ENCODE results near the gene HTD2. TPM values are rescaled to one million over a fixed set of nuclear protein-coding genes. Genes with fewer than 3 reads are reported as not detected.

The HTD2 gene
- total RNA-seq, 2 experiments from 2014 or later, result 10.1 to 13.0 TPM

DNA sequence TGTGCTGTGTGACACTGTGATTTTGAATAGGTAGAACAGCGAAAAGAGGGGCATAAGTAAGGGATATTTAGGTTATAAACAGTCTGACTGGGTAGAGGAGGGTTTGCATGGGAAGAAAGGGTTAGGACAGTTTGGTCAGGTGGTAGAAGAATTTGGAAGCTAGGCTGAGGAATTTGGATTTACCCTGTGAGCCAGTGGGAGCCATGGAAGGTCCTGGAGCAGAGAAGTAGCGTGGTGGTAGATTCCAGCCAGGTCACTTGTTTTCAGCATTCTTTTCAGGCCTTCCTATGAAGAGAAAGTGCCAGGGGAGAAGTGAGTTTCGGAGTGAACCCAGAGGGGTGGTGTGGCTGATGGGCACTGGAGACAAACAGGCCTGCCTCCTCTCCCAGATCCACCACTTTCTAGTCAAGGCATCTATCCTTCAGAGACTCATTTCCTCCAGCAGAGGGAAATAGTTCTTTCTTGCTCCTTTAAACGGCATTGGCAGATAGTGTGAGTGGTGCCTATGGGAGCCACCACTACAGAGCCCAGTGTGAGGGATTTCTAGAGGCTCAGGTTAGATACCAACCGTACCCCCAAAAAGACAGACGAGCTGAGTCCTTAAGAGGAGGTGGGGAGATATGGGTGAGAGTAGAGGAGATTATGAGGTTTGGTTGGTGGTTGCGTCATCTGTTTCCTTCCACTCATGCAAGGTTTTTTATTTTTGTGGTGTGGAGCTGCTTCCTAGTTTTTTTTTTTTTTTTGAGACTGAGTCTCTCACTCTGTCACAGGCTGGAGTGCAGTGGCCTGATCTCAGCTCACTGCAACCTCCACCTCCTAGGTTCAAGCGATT, 47.6 kb downstream of the HTD2 start:
- DNase-seq, result peak; percentile 22
- Mint-ChIP-seq H3K36me3 (peaks cover 6% of the 10 kb centered on the region), H3K27ac (peak overlapping the region; percentile 88), H3K9me3 (no peaks in the 10 kb centered on the region), H3K4me3 (peak overlapping the region; percentile 62), H3K27me3 (no peaks in the 10 kb centered on the region), H3K4me1 (peaks cover 54% of the 10 kb centered on the region)

DNA sequence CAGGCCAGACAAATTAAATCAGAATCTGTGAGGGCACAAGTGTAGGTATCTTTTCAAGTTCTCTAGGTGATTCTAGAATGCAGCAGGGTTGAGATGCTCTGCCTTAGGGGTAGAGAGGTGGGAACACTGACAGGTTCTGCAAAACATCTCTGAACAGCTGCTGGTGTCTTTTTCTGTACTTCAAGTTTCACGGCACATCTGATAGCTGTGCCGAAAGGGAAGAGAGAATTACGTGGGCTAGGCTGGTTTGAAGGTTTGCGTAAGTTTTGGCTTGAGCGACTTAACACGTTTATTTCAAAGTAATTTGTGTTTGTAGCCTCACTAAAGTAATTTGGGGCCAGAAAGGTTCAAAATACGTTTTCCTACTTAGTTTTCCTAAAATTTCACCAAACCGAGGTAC, 48.9 kb downstream of the HTD2 start:
- peaks cover 46% of the 10 kb centered on the region for H3K4me1 Mint-ChIP-seq
- no peaks in the 10 kb centered on the region for H3K27me3 Mint-ChIP-seq
- no peaks in the 10 kb centered on the region for H3K9me3 Mint-ChIP-seq
- no peak overlapping the region for H3K4me3 Mint-ChIP-seq
- H3K27ac Mint-ChIP-seq, result peak overlapping the region; percentile 22
- peaks cover 3% of the 10 kb centered on the region for H3K36me3 Mint-ChIP-seq
- no peak for DNase-seq

DNA sequence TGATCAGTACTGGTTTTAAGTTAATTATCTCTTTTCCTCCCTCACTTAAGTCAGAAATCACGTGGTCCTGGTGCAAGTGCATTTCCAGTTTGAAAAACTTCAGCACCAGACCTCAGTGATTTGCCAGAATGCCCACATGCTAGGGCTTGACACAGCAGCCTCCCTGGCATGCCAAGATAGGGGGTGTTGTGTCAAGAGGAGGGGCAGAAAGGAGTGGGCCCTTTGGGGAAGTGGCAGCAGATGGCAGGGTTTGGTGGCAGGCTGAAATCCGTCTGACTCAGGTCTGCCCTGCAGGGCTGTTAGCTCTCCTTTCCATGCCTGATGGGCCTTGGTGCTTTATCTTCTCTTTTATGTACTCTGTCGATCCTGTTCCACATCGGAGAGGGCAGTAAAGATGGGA, 49.7 kb downstream of the HTD2 start:
- Mint-ChIP-seq H3K4me3 (no peak overlapping the region), H3K4me1 (peaks cover 41% of the 10 kb centered on the region), H3K36me3 (peaks cover 3% of the 10 kb centered on the region), H3K9me3 (no peaks in the 10 kb centered on the region), H3K27ac (no peak overlapping the region), H3K27me3 (no peaks in the 10 kb centered on the region)
- no peak for DNase-seq

DNA sequence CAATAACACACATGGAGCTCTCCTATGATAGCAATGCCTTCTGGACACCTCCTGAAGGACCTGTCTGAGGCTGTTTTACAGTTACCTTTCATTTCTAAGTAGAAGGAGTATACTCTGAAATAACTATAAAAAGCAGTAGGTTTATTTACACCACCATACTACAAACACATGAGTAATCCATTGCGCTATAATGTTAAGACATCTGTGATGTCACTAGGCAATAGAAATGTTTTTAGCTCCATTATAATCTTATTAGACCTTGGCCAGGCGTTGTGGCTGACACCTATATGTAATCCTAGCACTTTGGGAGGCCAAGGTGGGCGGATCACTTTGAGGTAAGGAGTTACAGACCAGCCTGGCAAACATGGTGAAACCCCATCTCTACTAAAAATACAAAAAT, 51.1 kb downstream of the HTD2 start:
- H3K27me3 Mint-ChIP-seq, result no peaks in the 10 kb centered on the region
- peak; percentile 6 for DNase-seq
- H3K9me3 Mint-ChIP-seq, result no peaks in the 10 kb centered on the region
- H3K27ac Mint-ChIP-seq, result peak overlapping the region; percentile 74
- peaks cover 3% of the 10 kb centered on the region for H3K36me3 Mint-ChIP-seq
- H3K4me3 Mint-ChIP-seq, result no peak overlapping the region
- H3K4me1 Mint-ChIP-seq, result peaks cover 35% of the 10 kb centered on the region

DNA sequence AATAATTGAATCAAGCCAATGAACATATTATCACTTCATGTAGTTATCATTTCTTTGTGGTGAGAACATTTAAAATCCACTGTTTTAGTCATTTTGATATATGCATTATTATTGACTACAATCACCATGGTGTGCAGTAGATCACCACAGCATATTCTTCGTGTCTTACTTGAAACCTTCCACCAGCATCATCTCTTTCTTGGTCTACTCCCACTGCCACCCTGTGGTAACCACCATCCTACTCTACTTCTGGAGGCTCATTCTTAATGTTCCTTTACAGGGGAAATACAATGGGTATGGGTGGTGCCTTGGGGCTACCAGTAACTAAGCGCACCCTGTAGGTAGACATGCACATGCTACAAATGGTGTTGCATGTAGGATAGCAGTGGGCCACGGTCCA, 51.8 kb downstream of the HTD2 start:
- H3K4me1 Mint-ChIP-seq, result peaks cover 33% of the 10 kb centered on the region
- peak; percentile 17 for DNase-seq
- no peaks in the 10 kb centered on the region for H3K36me3 Mint-ChIP-seq
- no peaks in the 10 kb centered on the region for H3K27me3 Mint-ChIP-seq
- H3K9me3 Mint-ChIP-seq, result no peaks in the 10 kb centered on the region
- no peak overlapping the region for H3K27ac Mint-ChIP-seq
- H3K4me3 Mint-ChIP-seq, result no peak overlapping the region

DNA sequence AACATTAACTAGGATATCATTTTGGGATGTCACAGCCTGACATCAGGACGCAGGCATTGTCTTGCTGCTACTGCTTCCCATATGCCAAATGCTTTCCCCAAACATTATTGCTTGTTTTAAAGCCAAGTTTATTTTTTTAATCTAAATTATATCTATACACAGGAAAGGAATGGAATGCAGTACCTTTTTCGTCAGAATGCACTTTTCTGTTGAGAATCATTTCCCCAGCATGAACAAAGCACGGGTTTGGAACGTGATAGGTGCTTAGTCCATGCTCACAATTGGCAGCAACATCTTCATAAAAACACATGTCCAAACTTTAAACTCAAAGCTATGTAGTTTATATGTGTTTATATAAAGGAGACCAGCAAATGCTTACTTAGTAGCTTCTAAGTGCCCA, 52.5 kb downstream of the HTD2 start:
- Mint-ChIP-seq H3K36me3 (peaks cover 2% of the 10 kb centered on the region), H3K4me1 (peaks cover 30% of the 10 kb centered on the region), H3K27me3 (no peaks in the 10 kb centered on the region), H3K4me3 (no peak overlapping the region), H3K27ac (no peak overlapping the region), H3K9me3 (no peaks in the 10 kb centered on the region)
- no peak for DNase-seq

DNA sequence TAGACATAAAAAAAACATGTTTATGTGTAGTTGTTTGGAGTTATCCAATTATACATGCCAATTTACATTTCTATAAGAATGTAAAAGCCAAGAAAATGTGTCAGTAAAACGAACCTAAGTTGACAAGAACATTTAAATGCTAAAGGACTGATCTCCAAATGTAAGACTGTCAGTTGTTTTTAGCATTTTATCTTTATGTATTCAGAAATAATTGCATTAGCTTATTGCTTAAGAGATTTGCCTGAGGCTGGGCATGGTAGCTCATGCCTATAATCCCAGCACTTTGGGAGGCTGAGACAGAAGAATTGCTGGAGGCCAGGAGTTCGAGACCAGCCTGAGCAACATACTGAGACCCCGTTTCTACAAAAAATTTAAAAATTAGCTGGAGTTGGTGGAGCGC, 53.3 kb downstream of the HTD2 start:
- H3K9me3 Mint-ChIP-seq, result no peaks in the 10 kb centered on the region

DNA sequence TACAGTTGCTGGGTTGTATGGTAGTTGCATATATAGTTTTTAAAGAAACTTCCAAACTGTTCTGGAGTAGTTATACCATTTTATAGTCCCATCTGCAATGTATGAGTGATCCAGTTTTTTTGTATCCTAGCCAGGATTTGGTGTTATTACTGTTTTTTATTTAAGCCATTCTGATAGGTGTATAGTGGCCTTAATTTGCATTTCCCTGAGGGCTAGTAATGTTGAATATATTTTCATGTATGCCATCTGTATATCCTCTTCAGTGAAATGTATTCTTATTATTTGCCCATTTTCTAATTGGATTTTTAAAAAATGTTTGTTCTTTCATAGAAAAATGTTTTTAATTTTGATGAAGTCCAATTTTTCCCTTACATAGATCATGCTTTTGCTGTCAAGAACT, 55.5 kb downstream of the HTD2 start:
- Mint-ChIP-seq H3K27me3 (no peaks in the 10 kb centered on the region), H3K9me3 (peaks cover 3% of the 10 kb centered on the region), H3K27ac (no peak overlapping the region), H3K36me3 (peaks cover 7% of the 10 kb centered on the region), H3K4me1 (peaks cover 41% of the 10 kb centered on the region), H3K4me3 (no peak overlapping the region)
- DNase-seq, result no peak

More for the DNA sequence above, 53.3 kb downstream of the HTD2 start:
- no peak overlapping the region for H3K4me3 Mint-ChIP-seq
- no peak for DNase-seq
- no peak overlapping the region for H3K27ac Mint-ChIP-seq
- peaks cover 2% of the 10 kb centered on the region for H3K36me3 Mint-ChIP-seq
- H3K4me1 Mint-ChIP-seq, result peaks cover 25% of the 10 kb centered on the region
- no peaks in the 10 kb centered on the region for H3K27me3 Mint-ChIP-seq

DNA sequence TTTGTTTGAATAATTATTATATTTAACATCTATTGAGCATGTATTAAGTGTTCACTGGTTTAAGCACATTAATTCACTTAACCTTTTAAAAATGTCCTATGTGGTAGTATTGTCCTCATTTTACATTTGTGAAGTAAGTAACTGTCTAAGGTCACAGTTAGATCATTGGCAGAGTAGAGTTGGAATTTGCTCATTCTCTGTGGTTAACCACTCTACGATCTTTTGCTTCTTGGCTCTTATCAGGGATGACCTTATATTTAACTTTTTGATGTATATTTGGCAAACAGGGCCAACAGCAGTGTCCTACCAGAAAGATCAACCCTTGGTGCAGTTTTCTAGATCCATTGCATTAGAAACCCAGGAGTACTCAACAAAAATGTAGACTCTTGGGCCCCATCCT, 60.4 kb downstream of the HTD2 start:
- DNase-seq, result no peak
- H3K27ac Mint-ChIP-seq, result no peak overlapping the region
- H3K36me3 Mint-ChIP-seq, result peaks cover 12% of the 10 kb centered on the region
- H3K27me3 Mint-ChIP-seq, result no peaks in the 10 kb centered on the region
- H3K4me3 Mint-ChIP-seq, result no peak overlapping the region
- peaks cover 3% of the 10 kb centered on the region for H3K9me3 Mint-ChIP-seq
- H3K4me1 Mint-ChIP-seq, result peaks cover 29% of the 10 kb centered on the region

DNA sequence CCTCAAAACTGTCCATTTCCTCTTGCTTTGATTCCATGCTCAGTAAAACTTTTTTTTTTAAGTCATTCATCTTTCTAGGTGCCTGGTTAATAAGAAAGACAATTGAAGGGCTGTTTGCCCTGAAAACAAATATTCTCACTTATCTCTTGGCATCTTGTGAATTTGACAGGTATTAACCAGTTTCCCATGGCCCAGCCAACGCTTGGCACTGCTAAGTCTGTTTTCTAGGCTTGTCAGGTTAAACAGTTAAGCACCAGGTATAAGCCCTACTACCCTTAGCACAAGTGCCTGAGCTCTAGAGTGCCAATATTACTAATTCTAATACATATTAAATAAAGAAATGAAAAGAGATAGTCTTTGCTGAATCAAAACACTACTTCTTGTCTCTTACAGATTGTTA, 62.7 kb downstream of the HTD2 start:
- no peaks in the 10 kb centered on the region for H3K27me3 Mint-ChIP-seq
- H3K36me3 Mint-ChIP-seq, result peaks cover 9% of the 10 kb centered on the region
- H3K27ac Mint-ChIP-seq, result no peak overlapping the region
- H3K4me3 Mint-ChIP-seq, result no peak overlapping the region
- peaks cover 22% of the 10 kb centered on the region for H3K4me1 Mint-ChIP-seq
- DNase-seq, result no peak
- H3K9me3 Mint-ChIP-seq, result peaks cover 3% of the 10 kb centered on the region

Other genes with a start within 250 kb of the HTD2 start
- not detected for gene DNASE1L3, start 95.5 kb upstream of the HTD2 start, total RNA-seq
- gene ABHD6, start 68.7 kb upstream of the HTD2 start, total RNA-seq, result 1 to 10 TPM; 6.0 to 6.4 TPM
- gene RPP14, start 275 bp upstream of the HTD2 start, total RNA-seq, result 10 to 100 TPM; 24.8 to 30.9 TPM
- gene PXK, start 26.4 kb downstream of the HTD2 start, total RNA-seq, result 10 to 100 TPM; 22.2 to 24.0 TPM
- gene PDHB, start 127.3 kb downstream of the HTD2 start, total RNA-seq, result 10 to 100 TPM; 64.6 to 65.3 TPM
- 1 to 10 TPM; 4.8 to 5.3 TPM for gene KCTD6, start 185.6 kb downstream of the HTD2 start, total RNA-seq
- not detected for gene ACOX2, start 230.7 kb downstream of the HTD2 start, total RNA-seq

Measured in activated naive CD8-positive, alpha-beta T cell treated with anti-CD3 and anti-CD28 coated beads for 36 hours (primary cell).